Loucy (cell line): ENCODE results near the gene UQCRHL.

Source experiments
- EZH2phosphoT487 ChIP-seq: fragments of 200-600 bp; IDR thresholded peaks from 2 replicates; pipeline ENCODE4 v1.6.1; 2018; ENCODE audit warnings: antibody characterized with exemption, mild to moderate bottlenecking, moderate library complexity, borderline replicate concordance
- TF ChIP-seq, protein P1 (sequence below): fragments of 200-600 bp; sonication (generic); conservative IDR thresholded peaks from 2 replicates; pipeline ENCODE4 v1.5.1; 2014; ENCODE audit warnings: mild to moderate bottlenecking, antibody characterized with exemption, low read length

DNA sequence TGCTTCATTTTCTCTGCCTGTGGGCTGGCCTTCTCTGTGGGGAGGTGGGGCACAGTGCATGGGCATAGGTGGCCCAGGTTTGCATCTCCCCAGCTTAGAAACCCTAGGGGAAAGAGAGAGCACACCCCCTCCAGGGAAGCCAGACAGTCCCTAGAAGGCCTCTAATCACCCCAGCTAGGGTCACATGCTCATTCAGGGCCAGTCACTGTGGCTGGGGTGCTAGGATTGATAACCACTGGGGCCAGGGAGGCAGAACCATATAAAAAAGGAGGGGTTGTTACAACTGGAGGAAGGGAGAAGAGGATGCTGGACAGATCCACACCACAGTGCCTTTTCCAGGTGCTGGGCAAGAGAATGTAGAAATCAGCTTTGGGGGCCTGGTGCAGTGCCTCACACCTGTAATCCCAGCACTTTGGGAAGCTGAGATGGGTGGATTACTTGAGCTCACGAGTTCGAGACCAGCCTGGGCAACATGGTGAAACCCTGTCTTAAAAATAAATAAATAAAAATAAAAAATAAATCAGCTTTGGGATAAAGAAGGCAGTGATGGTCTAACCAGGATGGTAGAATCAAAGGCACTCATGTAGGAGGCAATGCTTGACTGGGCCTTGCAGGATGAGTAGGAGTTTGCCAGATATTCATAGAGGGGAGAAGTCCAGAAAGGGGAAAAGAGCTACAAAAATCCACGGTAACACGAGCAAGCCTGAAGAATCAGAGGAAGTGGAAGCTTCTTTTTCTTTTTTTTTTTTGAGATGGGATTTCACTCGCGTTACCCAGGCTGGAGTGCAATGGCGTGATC is 29.3 kb downstream of the UQCRHL start:
- TF ChIP-seq, protein P1, sequence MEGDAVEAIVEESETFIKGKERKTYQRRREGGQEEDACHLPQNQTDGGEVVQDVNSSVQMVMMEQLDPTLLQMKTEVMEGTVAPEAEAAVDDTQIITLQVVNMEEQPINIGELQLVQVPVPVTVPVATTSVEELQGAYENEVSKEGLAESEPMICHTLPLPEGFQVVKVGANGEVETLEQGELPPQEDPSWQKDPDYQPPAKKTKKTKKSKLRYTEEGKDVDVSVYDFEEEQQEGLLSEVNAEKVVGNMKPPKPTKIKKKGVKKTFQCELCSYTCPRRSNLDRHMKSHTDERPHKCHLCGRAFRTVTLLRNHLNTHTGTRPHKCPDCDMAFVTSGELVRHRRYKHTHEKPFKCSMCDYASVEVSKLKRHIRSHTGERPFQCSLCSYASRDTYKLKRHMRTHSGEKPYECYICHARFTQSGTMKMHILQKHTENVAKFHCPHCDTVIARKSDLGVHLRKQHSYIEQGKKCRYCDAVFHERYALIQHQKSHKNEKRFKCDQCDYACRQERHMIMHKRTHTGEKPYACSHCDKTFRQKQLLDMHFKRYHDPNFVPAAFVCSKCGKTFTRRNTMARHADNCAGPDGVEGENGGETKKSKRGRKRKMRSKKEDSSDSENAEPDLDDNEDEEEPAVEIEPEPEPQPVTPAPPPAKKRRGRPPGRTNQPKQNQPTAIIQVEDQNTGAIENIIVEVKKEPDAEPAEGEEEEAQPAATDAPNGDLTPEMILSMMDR, result no peak
- TF ChIP-seq EZH2phosphoT487, result no peak
